Stimulated activated CD8-positive, alpha-beta memory T cell treated with anti-CD3 and anti-CD28 coated beads, Interleukin-7, amount 100 ng/mL, for 1 hour (primary cell): ENCODE results near the gene NAPA.
"Not testable (repeated sequence)": the region's sequence is repeated elsewhere in the genome, so short reads cannot be mapped to it uniquely, and the experiment has no call there.

ENCODE experiments used
- DNase-seq, 2 donors: peaks; one replicate each; pipeline ENCODE4 v3.0.0-alpha.2; 2020; ENCODE audit warnings: low read depth in 2 of 2

NAPA gene

GRCh38 chr19:47486220-47486619, 28.6 kb downstream of the NAPA start:
- not testable (repeated sequence) for DNase-seq

GRCh38 chr19:47485210-47485609, 29.7 kb downstream of the NAPA start:
- no peak for DNase-seq

DNA sequence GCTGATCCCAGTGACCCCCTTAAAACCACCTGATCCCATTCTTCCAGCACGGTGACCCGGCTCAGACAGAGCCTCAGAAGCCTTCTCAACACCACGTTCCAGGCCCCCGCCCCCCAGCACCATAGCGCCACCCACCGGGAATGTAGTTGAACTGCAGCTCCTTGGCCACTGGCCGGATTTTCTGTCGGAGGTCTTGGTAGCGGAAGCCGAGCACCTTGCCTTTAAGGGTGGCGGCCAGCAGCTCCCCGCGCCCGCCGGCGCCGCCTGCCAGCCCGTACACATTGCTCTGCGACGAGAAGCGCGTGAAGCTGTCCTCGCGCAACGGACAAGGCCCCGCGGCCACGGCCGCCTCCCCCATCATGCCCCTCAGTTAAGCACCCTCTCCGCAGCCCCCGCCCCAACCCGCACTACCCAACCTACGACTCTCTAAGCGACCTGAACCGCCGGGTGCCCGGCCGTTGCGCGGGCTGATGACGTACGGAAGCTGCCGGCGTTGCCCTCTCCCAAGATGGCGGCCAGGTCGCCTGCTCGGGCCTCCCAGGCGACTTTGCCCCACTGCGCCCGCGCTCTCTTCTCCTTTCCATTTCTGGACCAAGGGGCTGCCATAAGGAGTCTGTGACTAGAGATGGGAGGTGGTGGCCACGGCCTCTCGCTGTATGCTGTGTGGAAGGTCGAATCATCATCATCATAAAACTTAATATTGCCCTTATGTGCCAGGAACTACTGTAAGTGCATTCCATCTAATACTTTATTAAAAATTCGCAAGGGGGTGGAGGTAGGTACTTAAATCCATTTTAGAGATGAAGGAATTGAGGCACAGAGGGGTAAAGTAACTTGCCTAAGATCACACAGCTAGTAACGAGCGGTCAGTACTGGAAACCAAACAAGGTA, 30.8 kb downstream of the NAPA start, which contains the start of gene KPTN:
TSS of gene KPTN (minus strand) at position 420 of the 891 bp plus-strand sequence. CDS start at position 361, 59 bp downstream.
- DNase-seq = peak; percentile 73 to 75

- no peak for DNase-seq
Measured at GRCh38 chr19:47483200-47483599, 31.7 kb downstream of the NAPA start.

DNA sequence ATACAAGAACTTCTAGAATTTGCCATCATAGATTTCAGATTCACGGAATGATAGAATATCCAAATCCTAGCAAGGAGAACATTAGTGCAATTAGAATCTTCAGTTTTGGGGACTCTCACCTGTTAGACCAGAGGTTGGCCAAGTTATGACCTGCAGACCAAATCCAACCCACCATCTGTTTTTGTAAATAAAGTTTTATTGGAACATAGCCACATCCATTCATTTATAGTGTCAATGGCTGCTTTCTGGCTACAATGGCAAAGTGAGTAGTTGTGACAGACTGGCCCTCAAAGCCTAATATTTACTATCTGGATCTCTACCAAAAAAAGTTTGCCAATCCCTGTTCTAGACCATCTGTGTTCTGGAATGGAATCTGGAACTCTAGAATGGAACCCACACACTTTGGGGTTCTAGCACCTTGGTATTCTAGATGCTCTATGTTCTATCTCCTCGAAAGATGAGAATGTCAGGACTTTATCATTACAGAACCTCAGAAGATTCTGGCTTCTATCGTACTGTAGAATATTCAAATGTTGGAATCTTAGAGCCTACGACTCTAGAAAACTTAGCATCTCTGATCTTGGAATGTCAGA, 33.3 kb downstream of the NAPA start:
- DNase-seq = no peak

DNA sequence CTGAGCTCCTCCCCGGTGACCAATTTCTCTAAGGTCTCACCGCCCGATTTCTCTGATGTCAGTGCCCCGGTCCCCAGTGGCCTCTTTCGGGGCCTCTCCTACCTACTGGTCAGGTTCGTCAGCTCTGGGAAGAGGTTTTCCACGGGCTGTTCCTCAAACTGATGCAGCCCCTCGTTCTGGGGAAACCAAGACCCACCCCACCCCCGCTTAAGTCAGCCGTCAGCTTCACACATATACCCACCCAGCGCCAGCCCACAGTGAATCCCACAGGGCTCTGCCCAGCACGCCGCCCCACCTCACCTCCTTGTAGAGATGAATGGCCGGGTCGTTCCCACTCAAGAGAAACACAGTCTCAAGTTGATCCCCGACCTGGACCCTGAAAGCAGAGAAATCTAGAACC, 34.2 kb downstream of the NAPA start:
- no peak for DNase-seq

DNA sequence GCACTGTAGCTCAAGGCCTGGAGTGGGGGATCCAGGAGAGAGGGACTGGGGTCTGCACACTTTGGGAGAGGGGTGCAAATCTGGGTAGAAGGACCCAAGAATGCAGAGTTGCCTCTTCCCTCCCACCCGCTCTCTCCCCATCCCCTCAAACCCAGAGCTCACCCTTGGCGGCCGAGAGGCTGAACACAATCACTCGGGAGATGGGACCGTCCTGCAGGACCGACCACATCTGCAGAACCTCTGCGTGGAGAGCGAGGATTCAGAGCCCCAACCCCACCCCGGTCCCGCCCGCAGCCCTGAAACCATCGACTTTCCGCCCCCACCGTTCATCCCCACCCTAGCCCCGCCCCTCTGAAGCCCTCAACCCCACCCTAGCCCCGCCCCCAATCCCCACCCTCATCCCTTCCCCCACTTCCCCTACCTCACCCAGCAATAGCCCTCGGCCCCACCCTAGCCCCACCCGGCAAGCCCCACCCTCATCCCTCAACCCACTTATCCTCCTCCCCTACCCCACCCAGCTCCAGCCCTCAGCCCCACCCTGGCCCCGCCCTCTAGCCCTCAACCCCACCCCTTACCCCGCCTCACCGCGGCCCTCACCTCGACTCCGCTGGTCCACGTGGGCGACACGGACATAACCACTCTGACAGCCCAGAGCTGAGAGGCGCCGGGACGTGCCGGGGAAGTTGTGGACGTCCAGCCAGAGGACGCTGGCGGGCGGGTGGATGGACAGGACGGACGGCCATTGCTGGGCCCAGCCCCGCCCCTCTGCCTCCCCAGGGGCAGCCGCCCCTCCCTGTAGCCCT, 35.0 kb downstream of the NAPA start:
- DNase-seq = no peak

DNA sequence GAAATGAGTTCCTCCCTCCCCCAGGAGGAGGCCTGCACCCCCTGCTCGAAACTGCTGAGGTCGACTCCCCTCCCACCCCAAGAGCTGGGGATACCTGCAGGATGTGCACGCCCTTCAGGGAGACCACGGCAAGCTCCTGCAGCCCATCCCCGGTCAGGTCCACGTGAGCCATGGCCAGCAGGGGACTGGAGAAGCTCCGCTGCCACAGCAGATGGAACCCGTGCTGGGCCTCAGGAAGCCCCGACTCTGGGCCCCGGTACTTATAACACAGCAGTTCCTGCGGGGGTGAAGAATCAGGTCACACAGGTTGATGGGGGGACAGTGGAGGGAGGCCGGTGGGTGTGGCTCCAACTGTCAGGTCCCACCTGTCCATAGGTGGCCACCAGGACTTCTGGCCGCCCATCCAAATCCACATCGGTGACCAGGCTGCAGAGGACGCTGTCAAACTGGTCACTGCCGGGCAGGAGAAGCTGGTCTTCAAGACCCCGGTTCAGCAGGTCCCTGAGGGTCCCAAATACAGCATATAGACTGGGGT, 38.4 kb downstream of the NAPA start:
- no peak for DNase-seq

- no peak for DNase-seq
Measured at GRCh38 chr19:47475465-47475864, 39.4 kb downstream of the NAPA start.

GRCh38 chr19:47473336-47473735, 41.5 kb downstream of the NAPA start:
- DNase-seq = no peak

DNA sequence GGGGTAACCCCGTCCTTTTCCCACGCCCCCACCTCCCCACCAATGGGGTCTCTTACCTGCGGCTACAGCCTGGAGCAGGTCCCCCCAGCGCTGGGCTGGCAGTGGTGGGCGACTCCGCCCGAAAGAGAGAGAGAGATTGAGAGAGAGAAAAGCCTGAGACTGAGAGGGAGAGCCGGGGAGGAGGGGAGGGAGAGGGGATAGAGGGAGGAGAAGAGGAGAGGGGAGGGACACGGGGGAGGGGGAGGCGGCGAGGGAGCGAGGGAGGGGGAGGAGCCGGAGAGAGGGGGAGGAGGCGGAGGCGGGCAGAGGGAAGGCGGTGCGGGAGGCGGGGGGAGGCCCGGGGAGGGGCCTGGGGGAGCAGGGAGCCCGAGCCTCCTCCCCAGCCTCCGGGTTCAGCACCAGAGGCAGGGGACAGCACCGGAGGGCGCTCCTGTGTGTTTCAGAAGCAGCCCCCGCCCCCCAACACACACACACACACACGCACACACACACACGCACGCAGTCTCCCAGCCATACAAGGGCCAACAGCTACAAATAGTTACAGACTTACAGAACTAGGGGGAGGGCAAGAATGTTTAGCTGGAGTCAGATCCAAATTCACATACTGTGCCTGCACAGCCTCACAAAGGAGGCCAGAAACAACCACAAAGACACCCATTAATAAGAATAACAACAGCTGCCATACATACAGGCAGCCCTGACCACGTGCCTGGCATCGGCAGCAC, 43.0 kb downstream of the NAPA start, which contains the start of gene SLC8A2:
TSS of gene SLC8A2 (minus strand) at position 161 of the 725 bp plus-strand sequence. CDS start 5,490 bp downstream, outside the sequence.
- DNase-seq = peak in 1 of 2 donors; percentile 20

- DNase-seq = no peak
Measured at GRCh38 chr19:47471381-47471732, 43.5 kb downstream of the NAPA start.

GRCh38 chr19:47470447-47471195, 44.2 kb downstream of the NAPA start:
- no peak for DNase-seq

DNA sequence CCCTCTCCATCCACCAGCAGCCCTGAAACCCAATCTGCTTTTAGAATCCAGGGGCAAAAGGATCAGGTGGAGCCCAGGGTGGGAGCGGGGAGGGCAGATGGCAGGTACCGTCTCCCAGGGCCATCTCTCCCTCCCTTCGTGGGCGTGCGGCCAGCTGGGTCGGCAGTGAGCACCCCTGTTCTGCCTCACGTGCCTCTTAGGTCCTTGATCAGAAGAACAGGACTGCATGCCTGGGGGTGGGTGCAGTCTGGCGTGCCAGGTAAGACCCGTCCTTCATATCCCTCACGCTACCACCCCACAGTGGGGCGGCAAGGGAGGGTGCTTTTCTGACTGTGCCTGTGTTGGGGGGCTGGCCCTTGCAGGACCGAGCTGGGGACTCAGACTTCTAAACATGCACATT, 45.1 kb downstream of the NAPA start:
- no peak for DNase-seq

- no peak for DNase-seq
Measured at GRCh38 chr19:47469363-47469700, 45.5 kb downstream of the NAPA start.

DNA sequence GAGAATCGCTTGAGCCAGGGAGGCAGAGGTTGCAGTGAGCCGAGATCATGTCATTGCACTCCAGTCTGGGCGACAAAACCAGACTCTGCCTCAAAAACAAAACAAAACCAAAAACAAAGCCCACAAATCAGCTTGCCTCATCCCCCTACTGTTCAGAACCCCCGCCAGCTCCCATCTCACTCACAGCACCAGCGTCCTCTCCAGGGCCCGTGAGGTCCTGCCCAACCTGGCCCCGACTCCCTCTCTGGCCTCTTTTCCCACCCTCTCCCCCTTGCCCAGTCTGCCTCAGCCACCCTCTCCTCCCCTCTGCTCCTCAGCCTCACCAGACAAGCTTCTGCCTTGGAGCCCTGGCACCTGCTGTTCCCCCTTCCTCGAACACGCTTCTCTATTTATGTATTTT, 46.9 kb downstream of the NAPA start:
- no peak for DNase-seq

- DNase-seq = no peak
Measured at GRCh38 chr19:47465957-47466356, 48.9 kb downstream of the NAPA start.

DNA sequence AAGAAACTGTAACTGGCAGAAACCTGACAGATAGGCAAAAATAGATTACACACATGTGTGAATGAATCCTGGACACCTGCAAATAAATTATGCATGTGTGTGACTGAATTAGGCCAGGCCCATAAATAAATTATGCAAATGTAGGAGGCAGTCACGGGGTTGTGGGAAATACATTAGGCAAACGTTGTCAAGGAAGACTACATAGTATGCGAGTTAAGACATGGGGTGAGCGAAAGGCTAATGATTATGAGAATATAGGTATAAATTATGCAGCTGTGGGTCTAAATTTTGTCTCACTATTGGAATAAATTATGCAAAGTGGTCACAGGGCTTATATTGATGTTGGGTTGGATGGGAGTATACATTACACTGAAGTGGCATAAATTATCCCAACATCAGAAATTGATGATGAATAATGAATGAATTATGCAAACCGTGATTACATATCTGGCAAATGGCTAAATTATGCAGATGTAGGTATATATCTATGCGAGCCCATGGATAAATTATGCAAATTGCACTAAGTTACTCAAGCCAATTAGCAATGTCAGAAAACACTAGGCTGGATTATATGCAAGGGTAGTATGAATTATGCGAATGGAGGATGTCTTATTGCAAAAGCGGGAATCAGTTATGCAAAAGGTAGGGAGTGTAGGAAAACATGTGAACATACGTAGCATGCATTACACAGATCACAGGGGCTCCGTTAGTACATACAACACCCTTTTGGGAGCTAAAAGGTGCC, 50.0 kb downstream of the NAPA start:
- no peak for DNase-seq

DNA sequence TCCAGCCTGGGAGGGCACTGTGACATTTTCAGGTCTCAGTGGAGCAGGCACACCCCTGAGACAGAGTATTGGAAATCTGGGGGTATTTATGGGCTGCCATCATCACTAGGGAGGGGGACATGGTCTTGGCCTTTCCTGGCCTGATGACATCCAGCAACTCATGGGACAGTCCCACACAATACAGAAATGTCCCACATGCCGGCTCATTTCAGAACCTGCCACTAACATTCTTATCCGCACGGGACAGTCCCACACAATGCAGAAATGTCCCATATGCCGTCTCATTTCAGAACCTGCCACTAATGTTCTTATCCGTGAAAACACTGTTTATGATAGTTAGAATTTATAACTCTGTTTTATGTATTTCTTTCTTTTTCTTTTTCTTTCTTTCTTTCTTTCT, 53.0 kb downstream of the NAPA start:
- DNase-seq = no peak

- no peak for DNase-seq
Measured at GRCh38 chr19:47459477-47459876, 55.4 kb downstream of the NAPA start.
